ENCODE data around the gene COL4A6.

Gene COL4A6

GRCh38 chrX:108270739-108271396 lies 167.4 kb downstream of the COL4A6 start:
- Histone ChIP-seq H3K9me3 (ENCODE audit: control insufficient read depth, insufficient read depth, low read depth, low read length) (no peaks in the 10 kb centered on the region), H3K4me3 (ENCODE audit: low read depth, low read length) (no peak overlapping the region), H3K27ac (ENCODE audit: extremely low read depth, low read depth, low read length) (peak overlapping the region; percentile 27), H3K36me3 (ENCODE audit: control insufficient read depth in 2 of 2, insufficient read depth in 1 of 2, low read length in 2 of 2) (no peaks in the 10 kb centered on the region), H3K4me1 (ENCODE audit: control insufficient read depth, insufficient read depth, low read length) (peaks cover 3% of the 10 kb centered on the region)
- POLR2A ChIA-PET: no interaction called here
- CTCF ChIA-PET: interaction anchor here (1.1 to 1.6 kb wide), 4 partner anchors 22 to 71 kb away, joined by 3 to 9 read pairs (median 4); no protein-coding TSS in a partner anchor
- TF ChIP-seq ZNF785 (tag by site-specific recombination; IDR thresholded peaks at IDR 0.05): no peak
- TF ChIP-seq, protein P1, sequence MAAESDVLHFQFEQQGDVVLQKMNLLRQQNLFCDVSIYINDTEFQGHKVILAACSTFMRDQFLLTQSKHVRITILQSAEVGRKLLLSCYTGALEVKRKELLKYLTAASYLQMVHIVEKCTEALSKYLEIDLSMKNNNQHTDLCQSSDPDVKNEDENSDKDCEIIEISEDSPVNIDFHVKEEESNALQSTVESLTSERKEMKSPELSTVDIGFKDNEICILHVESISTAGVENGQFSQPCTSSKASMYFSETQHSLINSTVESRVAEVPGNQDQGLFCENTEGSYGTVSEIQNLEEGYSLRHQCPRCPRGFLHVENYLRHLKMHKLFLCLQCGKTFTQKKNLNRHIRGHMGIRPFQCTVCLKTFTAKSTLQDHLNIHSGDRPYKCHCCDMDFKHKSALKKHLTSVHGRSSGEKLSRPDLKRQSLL (tag by site-specific recombination; IDR thresholded peaks at IDR 0.05): no peak
- TF ChIP-seq BCL11B (tag by site-specific recombination; IDR thresholded peaks at IDR 0.05; ENCODE audit: low read depth): no peak
- TF ChIP-seq ZNF146 (tag by site-specific recombination; IDR thresholded peaks at IDR 0.05): no peak
- peak; percentile 9; the same call in 1 of the 2 replicates for TF ChIP-seq FEZF1 (tag by site-specific recombination; IDR thresholded peaks at IDR 0.05)
- no peak for TF ChIP-seq ZNF433 (tag by site-specific recombination; IDR thresholded peaks at IDR 0.05; ENCODE audit: low read depth)
- no peak for TF ChIP-seq ZNF707 (tag by site-specific recombination; IDR thresholded peaks at IDR 0.05)
- TF ChIP-seq PRDM2 (tag by site-specific recombination; IDR thresholded peaks at IDR 0.05; ENCODE audit: borderline replicate concordance): no peak
- no peak for TF ChIP-seq ZNF132 (tag by site-specific recombination; IDR thresholded peaks at IDR 0.05; ENCODE audit: borderline replicate concordance)
- no peak for TF ChIP-seq ZFHX2 (tag by site-specific recombination; conservative IDR thresholded peaks at IDR 0.05)
- no peak for TF ChIP-seq ZNF658 (tag by site-specific recombination; IDR thresholded peaks at IDR 0.05)
- TF ChIP-seq, protein P2, sequence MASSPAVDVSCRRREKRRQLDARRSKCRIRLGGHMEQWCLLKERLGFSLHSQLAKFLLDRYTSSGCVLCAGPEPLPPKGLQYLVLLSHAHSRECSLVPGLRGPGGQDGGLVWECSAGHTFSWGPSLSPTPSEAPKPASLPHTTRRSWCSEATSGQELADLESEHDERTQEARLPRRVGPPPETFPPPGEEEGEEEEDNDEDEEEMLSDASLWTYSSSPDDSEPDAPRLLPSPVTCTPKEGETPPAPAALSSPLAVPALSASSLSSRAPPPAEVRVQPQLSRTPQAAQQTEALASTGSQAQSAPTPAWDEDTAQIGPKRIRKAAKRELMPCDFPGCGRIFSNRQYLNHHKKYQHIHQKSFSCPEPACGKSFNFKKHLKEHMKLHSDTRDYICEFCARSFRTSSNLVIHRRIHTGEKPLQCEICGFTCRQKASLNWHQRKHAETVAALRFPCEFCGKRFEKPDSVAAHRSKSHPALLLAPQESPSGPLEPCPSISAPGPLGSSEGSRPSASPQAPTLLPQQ (tag by site-specific recombination; IDR thresholded peaks at IDR 0.05): no peak
- no peak for TF ChIP-seq ZNF76 (tag by site-specific recombination; IDR thresholded peaks at IDR 0.05; ENCODE audit: borderline replicate concordance, low read depth)
- no peak for TF ChIP-seq EGR2 (tag by site-specific recombination; IDR thresholded peaks at IDR 0.05; ENCODE audit: low read depth)
- no peak for TF ChIP-seq SALL2 (tag by site-specific recombination; IDR thresholded peaks at IDR 0.05; ENCODE audit: borderline replicate concordance)
- no peak for TF ChIP-seq GLIS2 (tag by site-specific recombination; IDR thresholded peaks at IDR 0.05)
- TF ChIP-seq ZSCAN18 (tag by site-specific recombination; IDR thresholded peaks at IDR 0.05): no peak
- TF ChIP-seq OSR2 (tag by site-specific recombination; IDR thresholded peaks at IDR 0.05): peak; percentile 60
- TF ChIP-seq, protein P3, sequence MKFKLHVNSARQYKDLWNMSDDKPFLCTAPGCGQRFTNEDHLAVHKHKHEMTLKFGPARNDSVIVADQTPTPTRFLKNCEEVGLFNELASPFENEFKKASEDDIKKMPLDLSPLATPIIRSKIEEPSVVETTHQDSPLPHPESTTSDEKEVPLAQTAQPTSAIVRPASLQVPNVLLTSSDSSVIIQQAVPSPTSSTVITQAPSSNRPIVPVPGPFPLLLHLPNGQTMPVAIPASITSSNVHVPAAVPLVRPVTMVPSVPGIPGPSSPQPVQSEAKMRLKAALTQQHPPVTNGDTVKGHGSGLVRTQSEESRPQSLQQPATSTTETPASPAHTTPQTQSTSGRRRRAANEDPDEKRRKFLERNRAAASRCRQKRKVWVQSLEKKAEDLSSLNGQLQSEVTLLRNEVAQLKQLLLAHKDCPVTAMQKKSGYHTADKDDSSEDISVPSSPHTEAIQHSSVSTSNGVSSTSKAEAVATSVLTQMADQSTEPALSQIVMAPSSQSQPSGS (tag by site-specific recombination; IDR thresholded peaks at IDR 0.05; ENCODE audit: low read depth): peak; percentile 71
- 0 out of 2 replicates have a peak, but pooled peaks have one; percentile 11 for TF ChIP-seq ZBTB21 (tag by site-specific recombination; IDR thresholded peaks at IDR 0.05)
- TF ChIP-seq, protein P4, sequence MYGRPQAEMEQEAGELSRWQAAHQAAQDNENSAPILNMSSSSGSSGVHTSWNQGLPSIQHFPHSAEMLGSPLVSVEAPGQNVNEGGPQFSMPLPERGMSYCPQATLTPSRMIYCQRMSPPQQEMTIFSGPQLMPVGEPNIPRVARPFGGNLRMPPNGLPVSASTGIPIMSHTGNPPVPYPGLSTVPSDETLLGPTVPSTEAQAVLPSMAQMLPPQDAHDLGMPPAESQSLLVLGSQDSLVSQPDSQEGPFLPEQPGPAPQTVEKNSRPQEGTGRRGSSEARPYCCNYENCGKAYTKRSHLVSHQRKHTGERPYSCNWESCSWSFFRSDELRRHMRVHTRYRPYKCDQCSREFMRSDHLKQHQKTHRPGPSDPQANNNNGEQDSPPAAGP (tag by site-specific recombination; IDR thresholded peaks at IDR 0.05): no peak
- no peak for TF ChIP-seq OVOL3 (tag by site-specific recombination; IDR thresholded peaks at IDR 0.05)
- 0 out of 2 replicates have a peak, but pooled peaks have one; percentile 19 for TF ChIP-seq ZXDB (tag by site-specific recombination; IDR thresholded peaks at IDR 0.05)
- no peak for TF ChIP-seq ZNF560 (tag by site-specific recombination; IDR thresholded peaks at IDR 0.05; ENCODE audit: borderline replicate concordance)
- no peak for TF ChIP-seq ZNF843 (tag by site-specific recombination; IDR thresholded peaks at IDR 0.05)
- no peak for TF ChIP-seq ZNF133 (tag by site-specific recombination; IDR thresholded peaks at IDR 0.05)
